ENCODE results near the gene ZBTB20.

The ZBTB20 gene

DNA sequence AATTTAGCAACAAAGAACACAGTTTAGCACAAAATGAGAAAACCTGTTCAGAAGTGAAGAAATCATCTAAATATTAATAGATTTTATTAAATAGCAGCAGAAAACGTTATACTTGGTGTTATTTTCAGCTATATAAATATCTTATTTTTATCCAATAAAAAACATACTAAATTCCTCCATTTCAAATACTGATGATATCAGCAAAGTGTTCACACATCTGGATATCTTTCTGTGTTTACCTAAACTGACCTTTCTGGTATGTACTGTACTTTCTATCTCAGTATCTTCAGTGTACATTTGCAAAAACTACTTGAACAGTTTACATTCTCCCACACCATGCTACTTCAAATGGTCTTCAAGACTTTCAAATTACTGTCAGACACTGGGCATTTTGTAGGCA lies 179.9 kb downstream of the ZBTB20 start:
- CTCF ChIA-PET = no interaction called here
- DNase-seq (ENCODE audit: low read depth, low spot score) = no peak
- TF ChIP-seq CTCF (IDR thresholded peaks at IDR 0.05; ENCODE audit: insufficient read depth, low read length, missing control alignments) = no peak
- POLR2A ChIA-PET = no interaction called here
- H3K4me3 ChIP-seq (ENCODE audit: low read depth, low read length) = no peak overlapping the region

GRCh38 chr3:114962189-114962588 lies 184.9 kb downstream of the ZBTB20 start:
- no peak for DNase-seq (ENCODE audit: low read depth, low spot score)
- ChIA-PET CTCF (no interaction called here), POLR2A (no interaction called here)
- no peak for TF ChIP-seq CTCF (IDR thresholded peaks at IDR 0.05; ENCODE audit: insufficient read depth, low read length, missing control alignments)
- H3K4me3 ChIP-seq (ENCODE audit: low read depth, low read length) = no peak overlapping the region

- ChIA-PET POLR2A (no interaction called here), CTCF (interaction anchor here (0.5 kb wide), 1 partner anchor 42 kb away, joined by 3 read pairs; no protein-coding TSS in a partner anchor)
- H3K4me3 ChIP-seq (ENCODE audit: low read depth, low read length) = no peak overlapping the region
- no peak for DNase-seq (ENCODE audit: low read depth, low spot score)
- TF ChIP-seq CTCF (IDR thresholded peaks at IDR 0.05; ENCODE audit: insufficient read depth, low read length, missing control alignments) = no peak
These were observed 188.2 kb downstream of the ZBTB20 start for GRCh38 chr3:114958930-114959329.

- no peak for DNase-seq (ENCODE audit: low read depth, low spot score)
- ChIA-PET CTCF (no interaction called here), POLR2A (no interaction called here)
- TF ChIP-seq CTCF (IDR thresholded peaks at IDR 0.05; ENCODE audit: insufficient read depth, low read length, missing control alignments) = no peak
- no peak overlapping the region for H3K4me3 ChIP-seq (ENCODE audit: low read depth, low read length)
These were observed 193.3 kb downstream of the ZBTB20 start for GRCh38 chr3:114953800-114954199.

- no peak overlapping the region for H3K4me3 ChIP-seq (ENCODE audit: low read depth, low read length)
- ChIA-PET POLR2A (no interaction called here), CTCF (no interaction called here)
- TF ChIP-seq CTCF (IDR thresholded peaks at IDR 0.05; ENCODE audit: insufficient read depth, low read length, missing control alignments) = no peak
- DNase-seq (ENCODE audit: low read depth, low spot score) = no peak
These were observed 193.8 kb downstream of the ZBTB20 start for GRCh38 chr3:114953215-114953799.

GRCh38 chr3:114942773-114943172 lies 204.3 kb downstream of the ZBTB20 start:
- TF ChIP-seq CTCF (IDR thresholded peaks at IDR 0.05; ENCODE audit: insufficient read depth, low read length, missing control alignments) = no peak
- no peak overlapping the region for H3K4me3 ChIP-seq (ENCODE audit: low read depth, low read length)
- CTCF ChIA-PET = no interaction called here
- POLR2A ChIA-PET = no interaction called here
- DNase-seq (ENCODE audit: low read depth, low spot score) = no peak

Data from AG04449 (cell line).